Right lobe of liver (tissue), 6 donors: ENCODE results near the gene IL6R. TPM values are rescaled to one million over a fixed set of nuclear protein-coding genes. Genes with fewer than 3 reads are reported as not detected.
A peak's percentile ranks its signal among the peaks of the same experiment; 100 is the strongest.

Experiments
- ATAC-seq, 4 donors: fragments of 200-7000 bp; cut with Tn5 transposase; one replicate each; pipeline ENCODE4 v1.9.1; 2020; ENCODE audit warnings: mild to moderate bottlenecking in 4 of 4, moderate library complexity in 4 of 4
- DNase-seq, 3 donors: peaks; one replicate each; pipeline ENCODE4 v3.0.0-alpha.2; 2020
- H3K27ac ChIP-seq, 3 donors: fragments of 200-600 bp; one replicate each; pipeline ENCODE4 v1.8.0; 2022
- H3K27me3 ChIP-seq, 2 donors: fragments of 200-600 bp; one replicate each; pipeline ENCODE4 v1.8.0; 2022
- H3K36me3 ChIP-seq, 4 donors: fragments of 200-600 bp; sonication (generic) in 1 of 4; one replicate each; pipeline versions ENCODE4 v1.5.1 to v1.8.0; 2017 to 2022; ENCODE audit warnings: control low read depth in 1 of 4
- H3K4me1 ChIP-seq, 4 donors: fragments of 200-600 bp; sonication (generic) in 1 of 4; one replicate each; pipeline versions ENCODE4 v1.5.1 to v1.8.0; 2017 to 2022; ENCODE audit warnings: control low read depth in 1 of 4
- H3K4me3 ChIP-seq, 3 donors: fragments of 200-600 bp; one replicate each; pipeline ENCODE4 v1.8.0; 2022
- H3K9me3 ChIP-seq, 4 donors: fragments of 200-600 bp; sonication (generic) in 1 of 4; one replicate each; pipeline versions ENCODE4 v1.5.1 to v1.8.0; 2017 to 2022; ENCODE audit warnings: control low read depth in 1 of 4
- CTCF ChIP-seq, 4 donors: fragments of 200-600 bp in 3 of 4; fragments of 450-650 bp in 1 of 4; IDR thresholded peaks; one replicate each; pipeline versions ENCODE4 v1.5.1 to v1.8.0; 2016 to 2022; ENCODE audit warnings: antibody characterized with exemption in 4 of 4, mild to moderate bottlenecking in 2 of 4
- POLR2A ChIP-seq: fragments of 450-650 bp; IDR thresholded peaks from one replicate; pipeline ENCODE4 v1.6.1; 2017; ENCODE audit warnings: antibody characterized with exemption, mild to moderate bottlenecking
- WGBS: methylation state at CpG from one replicate; pipeline ENCODE4 v1.1.6; 2018; ENCODE audit warnings: low coverage, low lambda C conversion rate; ENCODE audit not compliant: insufficient coverage; ENCODE audit errors: missing lambda C conversion rate; 5-methylcytosine and 5-hydroxymethylcytosine counted together
- intact Hi-C, 2 donors: fragments of 100-400 bp; cut with DNase I; formaldehyde crosslinking; loops; one replicate each; pipeline versions ENCODE4 v1.11.2 to v1.14.1; 2022
- total RNA-seq, 6 experiments: library from RNA; depleted of rRNA in 2 of 6; stranded (reverse); fragments of >200 nt in 2 of 6; fragmentation: NEBNext Ultra II Directional in 3 of 6; extraction: Animal tissue kit (Norgen Biotek cat#: 25700) in 3 of 6; gene quantifications; one replicate each; pipeline versions ENCODE4 v1.1.0 to v1.2.4, GENCODE V29; 2016 to 2023
- donor health status: DM: no; HTN: yes; CAD: no.
- donor health status: DM: no; HTN: no; CAD: no.
- donor health status: DM: no; HTN: no; CAD: no.
- donor health status: DM: no; HTN: yes; CAD: no.
- donor health status: DM: no; HTN: yes; CAD: no.

IL6R gene
- total RNA-seq, 6 experiments from 2014 or later: 32.2 to 145 (median 68.2) TPM

- TF ChIP-seq POLR2A (no peak), CTCF (IDR thresholded peaks at IDR 0.05) (no peak)
- Histone ChIP-seq H3K4me1 (peaks cover 0 to 12% (median 0%) of the 10 kb centered on the region in 4 donors), H3K9me3 (no peaks in the 10 kb centered on the region), H3K27me3 (no peaks in the 10 kb centered on the region), H3K36me3 (no peaks in the 10 kb centered on the region), H3K27ac (no peak overlapping the region), H3K4me3 (peak overlapping the region; percentile 48 to 59 (median 51))
- intact Hi-C loops: no loop called here
- WGBS: 40% methylated on average over 3 of the region's 43 CpGs
- ATAC-seq (peak; percentile 6 to 32 (median 18)), DNase-seq (peak in 1 of 3 donors; percentile 26)
Observed at GRCh38 chr1:154502744-154503115, 97.6 kb downstream of the IL6R start.

DNA sequence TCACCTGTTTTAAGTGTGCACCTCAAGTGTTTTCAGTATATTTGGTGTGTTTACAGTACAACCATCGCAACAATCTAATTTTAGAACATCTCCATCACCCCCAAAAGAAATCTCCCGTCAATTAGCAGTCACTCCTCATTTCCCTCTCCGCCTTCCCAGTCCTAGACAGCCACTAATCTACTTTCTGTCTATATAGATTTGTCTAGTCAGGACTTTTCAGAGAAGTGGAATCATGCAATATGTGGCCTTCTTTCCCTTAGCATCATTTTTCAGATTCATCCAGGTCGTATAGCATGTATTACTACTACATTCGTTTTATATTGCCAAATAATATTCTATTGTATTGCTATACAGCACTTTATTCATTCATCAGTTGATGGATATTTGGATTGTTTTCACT is 98.8 kb downstream of the IL6R start:
- Histone ChIP-seq H3K9me3 (no peaks in the 10 kb centered on the region), H3K4me1 (peaks cover 0 to 12% (median 0%) of the 10 kb centered on the region in 4 donors), H3K36me3 (no peaks in the 10 kb centered on the region), H3K4me3 (no peak overlapping the region), H3K27me3 (no peaks in the 10 kb centered on the region), H3K27ac (no peak overlapping the region)
- intact Hi-C loops: no loop called here
- WGBS: 66% methylated on average over 5 of the region's 5 CpGs
- ATAC-seq (no peak), DNase-seq (no peak)
- TF ChIP-seq POLR2A (no peak), CTCF (IDR thresholded peaks at IDR 0.05) (no peak)

DNA sequence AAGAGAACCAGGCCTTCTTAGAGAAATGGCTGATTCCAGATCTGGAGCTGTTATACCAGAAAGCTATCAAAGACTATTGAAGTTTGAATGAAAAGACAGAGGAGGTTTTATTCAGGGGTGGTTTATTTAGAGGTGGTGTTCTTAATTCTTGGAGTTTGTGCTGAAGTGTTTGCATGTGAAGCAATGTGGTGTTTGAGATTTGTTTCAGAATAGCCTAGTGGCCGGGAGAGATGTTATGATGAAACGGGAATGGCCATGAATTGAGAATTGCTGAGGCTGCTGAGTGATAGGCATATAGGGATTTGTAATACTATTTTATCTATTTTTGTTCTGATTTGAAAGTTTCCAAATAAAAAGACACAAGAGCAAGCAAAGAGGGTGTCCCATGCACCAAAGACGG is 107.6 kb downstream of the IL6R start:
- DNase-seq (no peak), ATAC-seq (no peak)
- H3K4me3 ChIP-seq: no peak overlapping the region
- no peaks in the 10 kb centered on the region for H3K9me3 ChIP-seq
- no peak for TF ChIP-seq POLR2A
- no peak for TF ChIP-seq CTCF (IDR thresholded peaks at IDR 0.05)
- 79% methylated on average over 3 of the region's 3 CpGs for WGBS
- H3K4me1 ChIP-seq: no peaks in the 10 kb centered on the region
- no peaks in the 10 kb centered on the region for H3K36me3 ChIP-seq
- no peak overlapping the region for H3K27ac ChIP-seq
- H3K27me3 ChIP-seq: no peaks in the 10 kb centered on the region
- intact Hi-C loops: no loop called here

DNA sequence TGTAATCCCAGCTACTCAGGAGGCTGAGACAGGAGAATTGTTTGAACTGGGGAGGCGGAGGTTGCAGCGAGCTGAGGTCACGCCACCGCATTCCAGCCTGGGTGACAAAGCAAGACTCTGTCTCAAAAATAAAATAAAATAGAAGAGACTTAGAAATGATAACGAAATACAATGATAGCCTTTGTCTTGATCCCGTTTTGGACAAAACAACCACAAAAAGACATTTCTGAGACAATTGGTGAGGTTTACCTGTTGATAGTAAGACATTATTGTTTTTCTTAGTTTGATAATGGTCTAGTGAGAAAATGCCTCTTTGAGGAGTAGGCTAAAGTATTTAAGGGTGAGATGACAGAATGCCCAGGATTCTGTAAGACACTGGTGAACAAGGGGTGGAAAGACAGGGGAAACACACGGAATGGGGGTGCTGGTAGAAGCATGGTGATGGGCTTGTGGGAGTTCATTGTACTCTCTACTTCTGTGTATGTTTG is 109.0 kb downstream of the IL6R start:
- 82% methylated on average over 7 of the region's 7 CpGs for WGBS
- Histone ChIP-seq H3K4me3 (no peak overlapping the region), H3K36me3 (no peaks in the 10 kb centered on the region), H3K27ac (no peak overlapping the region), H3K4me1 (no peaks in the 10 kb centered on the region), H3K27me3 (no peaks in the 10 kb centered on the region), H3K9me3 (no peaks in the 10 kb centered on the region)
- DNase-seq (no peak), ATAC-seq (no peak)
- intact Hi-C loops: no loop called here
- TF ChIP-seq POLR2A (no peak), CTCF (IDR thresholded peaks at IDR 0.05) (no peak)

DNA sequence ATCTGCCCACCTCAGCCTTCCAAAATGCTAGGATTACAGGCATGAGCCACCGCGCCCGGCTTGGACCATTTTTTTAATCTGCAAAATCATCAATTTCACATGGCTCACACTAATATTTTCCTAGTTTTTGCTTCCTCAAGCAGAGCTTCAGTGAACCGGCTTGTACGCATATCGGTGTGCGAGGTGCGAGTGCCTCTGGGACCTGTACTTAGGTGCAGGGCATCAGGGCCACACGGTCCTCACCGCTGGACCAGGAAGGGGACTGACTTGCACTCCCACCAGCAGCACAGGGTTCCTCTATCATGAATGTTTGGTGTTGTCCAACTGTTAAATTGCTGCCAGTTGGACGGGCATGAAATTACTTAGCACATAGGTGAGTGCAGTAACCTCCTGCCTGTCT is 112.5 kb downstream of the IL6R start:
- intact Hi-C loops: no loop called here
- H3K36me3 ChIP-seq: no peaks in the 10 kb centered on the region
- WGBS: 98% methylated on average over 9 of the region's 11 CpGs
- DNase-seq (no peak), ATAC-seq (no peak)
- no peak overlapping the region for H3K4me3 ChIP-seq
- no peak for TF ChIP-seq CTCF (IDR thresholded peaks at IDR 0.05)
- no peak for TF ChIP-seq POLR2A
- no peak overlapping the region for H3K27ac ChIP-seq
- no peaks in the 10 kb centered on the region for H3K9me3 ChIP-seq
- H3K27me3 ChIP-seq: no peaks in the 10 kb centered on the region
- peaks cover 0 to 15% (median 4%) of the 10 kb centered on the region in 4 donors for H3K4me1 ChIP-seq
